C4-2B (cell line): ENCODE data around the gene AANAT.

Experiments
- CTCF ChIP-seq: fragments of 450-650 bp; conservative IDR thresholded peaks from 2 replicates; pipeline ENCODE4 v1.5.1; 2017; ENCODE audit warnings: mild to moderate bottlenecking
- ZFX ChIP-seq: fragments of 450-650 bp; IDR thresholded peaks from 2 replicates; pipeline ENCODE4 v1.6.1; 2017

DNA sequence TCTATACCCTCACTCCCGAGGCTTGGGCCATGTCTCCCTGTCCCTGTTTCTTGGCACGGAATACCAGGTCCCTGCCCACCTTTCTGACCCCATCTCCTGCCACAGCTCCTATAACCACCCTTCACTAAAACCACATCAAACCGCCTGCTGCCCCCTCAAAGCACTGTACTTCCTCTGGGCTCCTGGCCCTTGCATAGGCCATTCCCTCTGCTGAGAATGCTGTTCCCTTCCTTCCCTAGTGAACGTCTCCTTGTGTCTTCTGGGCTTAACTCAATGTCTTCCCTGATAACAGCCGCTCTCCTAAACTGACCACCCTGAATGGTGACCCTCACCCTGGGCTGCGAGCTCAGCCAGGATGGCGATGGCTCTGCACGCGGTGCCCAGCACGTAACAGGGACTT lies 10.7 kb downstream of the AANAT start:
- TF ChIP-seq CTCF = no peak
- TF ChIP-seq ZFX = no peak
